UCSD-AML1 (cell line): ENCODE data around the gene WRAP73.

ENCODE experiments used
- DNase-seq: peaks from one replicate; lab custom pipeline; 2025; ENCODE audit not compliant: unreplicated experiment; lab: John Stamatoyannopoulos, UW

WRAP73 gene

DNA sequence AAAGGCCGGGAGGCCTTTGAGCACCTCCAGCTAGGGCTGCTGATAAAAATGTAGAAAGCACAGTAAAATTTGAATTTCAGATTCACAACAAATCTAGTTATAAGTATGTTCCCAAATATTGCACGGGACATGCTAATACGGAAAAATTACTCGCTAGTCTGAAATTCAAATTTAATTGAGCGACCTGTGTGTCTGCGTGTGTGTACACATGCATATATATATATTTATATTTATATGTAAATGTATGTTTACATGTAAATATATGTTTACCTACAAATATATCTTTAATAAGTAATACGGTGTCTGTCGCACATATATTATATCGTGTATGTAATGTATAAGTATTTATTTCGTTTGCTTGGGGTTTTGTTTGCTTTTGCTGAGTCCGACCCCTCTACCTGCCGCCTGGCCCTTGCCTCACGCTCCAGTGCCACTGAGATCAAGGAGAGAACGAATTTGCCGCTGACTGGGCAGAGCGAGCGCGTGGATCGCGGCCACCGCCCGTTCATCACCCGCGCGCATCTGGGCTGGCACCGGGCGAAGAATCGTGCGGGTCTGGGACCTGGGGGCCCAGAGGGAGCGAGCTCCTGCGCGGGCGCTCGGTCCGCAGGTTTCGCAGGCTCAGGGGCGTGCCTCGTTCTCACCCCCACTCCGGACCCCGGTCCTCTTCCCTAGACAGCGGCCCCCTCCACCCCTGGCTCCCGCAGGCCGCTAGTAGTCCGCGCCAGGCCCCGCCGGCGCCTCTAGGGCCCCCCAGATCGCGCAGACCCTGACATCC, 534 bp upstream of the WRAP73 start:
- DNase-seq = no peak

DNA sequence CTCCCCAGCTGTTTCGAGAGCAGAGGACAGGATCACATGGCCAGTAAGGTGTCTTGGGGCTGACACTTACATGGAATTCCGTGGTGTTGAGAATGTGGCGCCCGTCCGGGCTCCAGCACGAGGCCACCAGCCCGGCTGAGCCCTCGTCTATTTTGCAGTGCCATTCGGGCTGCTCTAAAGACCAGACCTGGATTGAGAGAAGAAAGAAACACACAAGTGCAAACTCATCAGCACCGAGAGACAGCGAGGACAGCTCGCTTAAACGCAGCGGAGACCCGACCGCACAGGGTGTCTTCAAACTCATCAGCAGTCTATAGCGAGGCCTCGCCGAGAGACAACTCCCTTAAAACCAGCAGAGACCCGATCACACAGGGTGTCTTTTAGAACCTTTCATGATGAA, 3.3 kb downstream of the WRAP73 start:
- DNase-seq = no peak

DNA sequence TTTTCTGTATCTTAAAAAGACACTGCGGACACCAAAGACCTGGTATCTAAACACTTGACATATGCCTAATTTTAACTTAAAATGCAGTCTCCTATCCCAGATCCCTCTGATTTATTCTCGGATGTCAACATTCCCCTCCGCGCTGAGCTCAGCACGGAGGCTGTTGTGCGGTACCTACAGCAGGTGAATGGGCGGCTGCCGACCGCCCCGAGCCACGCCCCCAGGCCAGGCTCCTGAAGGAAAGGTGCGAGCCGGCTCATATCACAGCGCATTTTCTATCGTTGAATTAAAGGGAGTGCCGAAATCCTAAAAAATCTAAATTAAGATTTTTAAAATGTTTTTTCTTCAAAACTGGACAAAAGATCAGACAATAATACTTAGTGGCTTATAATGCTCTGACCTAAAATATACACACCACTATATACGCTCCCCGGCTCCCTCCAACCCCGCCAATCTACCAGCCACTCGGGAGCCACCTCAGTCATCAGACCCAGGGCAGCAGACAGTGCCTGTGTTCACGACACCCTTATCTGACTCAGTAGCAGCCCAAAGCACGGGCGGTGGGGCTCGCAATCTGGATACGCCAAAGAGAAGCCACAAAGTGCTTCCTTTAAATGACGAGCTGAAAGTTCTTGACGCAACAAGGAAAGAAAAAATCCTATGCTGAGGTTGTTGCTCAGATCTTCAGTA, 4.1 kb downstream of the WRAP73 start:
- no peak for DNase-seq

DNA sequence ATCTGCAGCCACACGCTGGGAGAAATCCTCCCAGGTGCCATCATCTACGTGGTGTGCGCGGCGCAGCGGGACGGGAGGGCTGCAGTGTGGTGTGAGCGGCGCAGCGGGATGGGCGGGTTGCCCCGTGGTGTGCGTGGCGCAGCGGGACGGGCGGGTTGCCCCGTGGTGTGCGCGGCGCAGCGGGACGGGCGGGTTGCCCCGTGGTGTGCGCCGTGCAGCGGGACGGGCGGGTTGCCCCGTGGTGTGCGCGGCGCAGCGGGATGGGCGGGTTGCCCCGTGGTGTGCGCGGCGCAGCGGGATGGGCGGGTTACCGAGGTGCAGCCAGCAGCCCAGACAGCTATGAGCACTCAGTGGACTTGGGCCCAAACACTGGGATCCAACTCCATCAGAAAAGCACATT, 4.7 kb downstream of the WRAP73 start:
- no peak for DNase-seq

DNA sequence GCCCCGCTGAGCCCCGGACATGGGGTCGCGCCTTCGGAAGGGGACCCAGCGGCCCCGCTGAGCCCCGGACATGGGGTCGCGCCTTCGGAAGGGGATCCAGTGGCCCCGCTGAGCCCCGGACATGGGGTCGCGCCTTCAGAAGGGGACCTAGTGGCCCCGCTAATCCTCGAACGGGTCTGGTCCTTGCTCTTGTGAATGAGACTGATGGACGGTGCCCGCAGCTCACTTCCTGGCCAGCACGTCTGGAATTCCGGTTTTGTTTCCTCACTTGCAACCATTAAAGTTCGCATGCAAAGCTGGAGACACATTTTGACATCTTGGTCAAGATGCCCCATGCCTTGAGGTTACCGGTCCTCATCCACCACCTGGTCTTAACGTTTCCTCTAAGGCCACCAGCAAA, 5.6 kb downstream of the WRAP73 start:
- no peak for DNase-seq

DNA sequence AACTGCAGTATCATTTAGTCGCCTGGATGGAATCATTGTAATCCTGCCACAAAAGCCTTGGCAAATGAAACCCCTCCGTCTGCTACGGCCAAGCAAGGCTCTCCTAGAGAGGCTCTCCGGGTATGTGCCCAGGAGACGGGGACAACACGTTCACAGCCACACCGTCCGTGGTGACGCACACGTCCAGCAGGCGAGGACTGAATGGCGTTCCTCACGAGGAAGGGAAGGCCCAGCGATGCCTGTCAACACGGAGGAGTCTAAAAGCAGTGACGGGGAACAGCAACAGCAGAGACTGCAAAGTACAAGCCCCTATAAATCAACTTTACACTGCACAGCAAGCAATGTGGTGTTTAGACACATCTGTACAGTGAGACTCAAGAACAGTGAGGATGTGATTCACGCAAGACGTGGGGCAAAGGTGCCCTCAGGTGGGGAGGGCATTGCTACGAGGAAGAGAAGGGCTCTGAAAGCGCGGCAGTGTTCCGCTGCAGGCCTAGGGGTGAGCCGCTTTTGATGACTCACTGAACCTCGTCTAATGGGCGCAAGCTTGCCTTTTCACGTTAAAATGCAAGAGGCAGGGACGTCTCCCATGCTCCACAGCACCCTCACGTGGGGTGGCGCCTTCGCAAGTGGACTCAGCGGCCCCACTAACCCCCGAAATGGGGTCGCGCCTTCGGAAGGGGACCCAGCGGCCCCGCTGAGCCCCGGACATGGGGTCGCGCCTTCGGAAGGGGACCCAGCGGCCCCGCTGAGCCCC, 6.8 kb downstream of the WRAP73 start:
- DNase-seq = no peak

DNA sequence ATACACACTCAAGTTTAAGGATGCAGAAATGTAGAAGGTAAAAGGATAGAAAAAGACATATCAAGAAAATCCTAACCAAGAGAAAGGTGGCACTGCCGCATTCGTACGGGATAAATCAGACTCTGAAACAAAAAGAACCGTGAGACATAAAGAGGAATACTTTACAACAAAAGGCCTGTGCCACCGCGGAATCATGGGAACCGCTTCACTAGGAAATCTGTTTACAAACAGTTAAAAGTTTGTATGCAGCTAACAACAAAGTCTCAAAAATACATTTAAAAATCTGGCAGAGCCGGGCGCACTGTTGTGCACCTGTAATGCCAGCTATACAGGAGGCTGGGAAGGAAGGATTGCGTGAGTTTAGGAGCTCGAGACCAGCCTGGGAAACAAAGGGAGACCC, 8.1 kb downstream of the WRAP73 start:
- DNase-seq = no peak

DNA sequence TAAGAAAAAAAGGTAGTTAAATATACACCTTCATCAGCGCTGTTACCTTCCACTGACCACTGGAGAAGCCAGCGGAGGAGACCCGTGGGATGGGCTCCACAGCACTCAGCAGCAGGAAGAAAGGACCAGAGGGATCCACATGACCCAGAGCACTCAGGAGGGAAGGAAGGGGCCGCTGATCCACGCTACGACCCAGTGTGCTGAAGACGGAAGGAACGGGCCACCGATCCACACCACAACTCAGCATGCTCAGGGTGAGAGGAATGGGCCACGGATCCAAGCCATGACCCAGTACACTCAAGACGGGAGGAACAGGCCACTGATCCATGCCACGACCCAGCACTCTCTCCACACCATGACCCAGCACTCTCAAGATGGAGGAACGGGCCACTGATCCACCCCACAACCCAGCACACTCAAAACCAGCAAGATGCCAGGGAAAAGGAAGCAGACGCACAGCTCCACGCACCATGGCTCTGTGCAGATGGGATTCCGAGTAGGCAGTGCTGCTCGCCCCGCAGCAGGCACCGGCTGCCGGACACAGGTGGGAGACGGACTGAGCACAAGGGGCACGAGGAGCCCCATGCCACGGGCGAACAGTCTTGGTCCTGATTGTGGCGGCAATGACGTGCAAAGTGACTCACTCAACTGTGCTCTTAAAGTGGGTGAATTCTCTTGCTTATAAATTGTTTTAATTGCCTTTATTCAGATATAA, 8.7 kb downstream of the WRAP73 start:
- no peak for DNase-seq

DNA sequence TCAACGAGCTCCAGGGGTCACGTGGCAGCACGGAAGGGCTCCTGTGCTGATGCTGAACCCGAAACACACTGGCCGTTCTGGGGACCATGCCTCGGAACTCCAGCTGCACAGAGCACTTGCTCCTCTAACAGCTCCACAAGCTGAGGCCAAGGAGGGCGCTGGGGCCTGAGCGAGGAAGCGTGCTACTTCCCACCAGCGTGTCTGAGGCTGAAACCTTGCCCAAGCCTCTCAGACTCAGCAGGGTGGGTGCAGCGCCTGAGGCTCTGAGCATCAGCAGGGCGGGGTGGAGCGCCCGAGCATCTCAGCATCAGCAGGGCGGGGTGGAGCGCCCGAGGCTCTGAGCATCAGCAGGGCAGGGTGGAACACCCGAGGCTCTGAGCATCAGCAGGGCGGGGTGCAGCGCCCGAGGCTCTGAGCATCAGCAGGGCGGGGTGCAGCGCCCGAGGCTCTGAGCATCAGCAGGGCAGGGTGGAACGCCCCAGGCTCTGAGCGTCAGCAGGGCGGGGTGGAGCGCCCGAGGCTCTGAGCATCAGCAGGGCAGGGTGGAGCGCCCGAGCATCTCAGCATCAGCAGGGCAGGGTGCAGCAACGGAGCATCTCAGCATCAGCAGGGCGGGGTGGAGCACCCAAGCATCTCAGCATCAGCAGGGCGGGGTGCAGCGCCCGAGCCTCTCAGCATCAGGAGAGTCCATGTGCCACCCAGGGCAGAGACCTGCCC, 9.6 kb downstream of the WRAP73 start:
- DNase-seq = no peak

DNA sequence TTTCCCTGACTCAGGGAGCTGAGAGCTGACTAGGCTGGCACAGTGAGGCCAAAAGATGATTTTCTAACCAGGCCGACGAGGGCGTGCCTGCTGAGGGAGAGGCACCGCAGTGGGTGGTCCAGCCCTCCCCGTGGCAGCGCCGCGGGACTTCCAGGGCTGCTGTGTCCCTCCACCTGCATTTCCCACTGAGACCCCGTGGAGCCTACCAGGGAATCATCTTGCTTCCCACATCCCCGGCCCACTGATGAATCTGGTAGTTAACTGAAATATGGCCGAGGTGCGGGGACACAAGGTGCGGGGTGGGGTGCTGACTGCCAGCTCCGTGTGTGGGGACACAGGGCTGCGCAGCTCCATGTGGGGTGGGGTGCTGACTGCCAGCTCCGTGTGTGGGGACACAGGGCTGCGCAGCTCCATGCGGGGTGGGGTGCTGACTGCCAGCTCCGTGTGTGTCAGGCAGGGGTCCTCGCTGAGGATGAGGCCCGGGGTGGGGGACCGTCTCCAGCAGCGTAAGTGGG, 10.4 kb downstream of the WRAP73 start:
- DNase-seq = no peak

DNA sequence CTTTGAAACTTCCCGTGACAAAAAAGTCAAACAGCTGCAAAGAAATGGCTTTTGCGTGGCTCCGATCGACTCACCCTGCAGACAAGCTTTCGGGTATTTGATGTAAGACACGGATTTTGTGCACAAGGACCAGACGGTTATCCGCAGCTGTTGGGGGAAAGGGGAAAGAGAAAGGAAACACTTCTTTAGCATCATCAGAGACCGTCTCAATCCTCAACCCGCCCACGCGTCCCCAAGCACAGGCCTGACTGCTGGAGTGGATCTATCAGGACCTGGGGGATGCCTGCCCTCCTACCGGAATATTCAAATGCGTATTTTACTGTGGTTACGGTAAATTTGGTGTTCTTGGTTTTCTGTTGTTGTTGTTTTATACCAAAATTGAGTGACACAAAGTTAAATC, 11.2 kb downstream of the WRAP73 start:
- no peak for DNase-seq

DNA sequence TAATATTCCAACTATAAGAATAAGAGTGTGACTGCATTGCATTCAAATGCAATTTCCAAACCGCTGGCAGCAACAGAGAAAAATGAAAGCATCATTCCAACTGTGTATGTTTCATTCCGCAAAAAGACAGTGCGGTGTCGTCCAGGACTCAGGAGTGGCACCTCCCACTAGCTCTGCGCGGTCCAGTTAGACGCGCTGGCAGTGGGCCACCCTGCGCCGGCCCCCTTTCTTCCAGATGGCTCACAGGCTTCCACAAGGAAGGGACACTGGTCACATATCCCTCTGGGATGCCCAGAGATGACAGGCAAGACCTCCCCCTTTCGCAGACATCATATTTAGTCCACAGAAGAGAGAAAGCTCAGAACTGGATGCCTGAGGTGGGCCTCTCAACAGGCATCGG, 11.9 kb downstream of the WRAP73 start:
- DNase-seq = no peak

DNA sequence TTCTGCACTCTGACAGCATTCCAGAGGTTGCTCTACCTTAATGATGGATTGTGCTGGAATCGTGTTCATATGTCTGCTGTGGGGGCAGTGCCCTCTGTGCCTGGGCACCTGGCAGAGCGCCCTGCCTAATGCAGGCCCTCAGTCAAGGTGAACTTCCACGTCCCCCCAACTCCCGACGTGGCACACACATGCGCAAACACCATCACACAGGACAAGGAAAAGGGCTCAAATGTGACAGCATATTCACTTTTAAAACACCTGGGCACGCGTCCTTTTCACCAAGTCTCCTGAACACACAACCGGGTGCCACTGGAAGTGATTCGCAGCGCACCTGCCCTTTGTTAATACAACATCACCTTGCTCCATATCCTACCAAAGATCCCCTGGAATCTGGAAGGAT, 13.4 kb downstream of the WRAP73 start:
- no peak for DNase-seq

DNA sequence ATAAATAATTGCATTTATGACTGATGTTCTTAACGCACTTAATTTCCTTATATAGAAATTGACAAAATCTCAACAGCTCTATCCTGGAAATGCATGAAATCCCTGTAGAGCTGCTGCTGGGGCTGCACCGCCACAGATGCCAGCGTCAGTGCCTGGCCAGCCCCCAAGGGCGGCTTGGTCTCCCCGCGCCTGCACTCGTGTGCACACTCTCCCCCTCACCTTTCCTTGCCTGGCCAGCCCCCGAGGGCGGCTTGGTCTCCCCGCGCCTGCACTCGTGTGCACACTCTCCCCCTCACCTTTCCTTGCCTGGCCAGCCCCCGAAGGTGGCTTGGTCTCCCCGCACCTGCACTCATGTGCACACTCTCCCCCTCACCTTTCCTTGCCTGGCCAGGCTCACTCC, 13.8 kb downstream of the WRAP73 start:
- DNase-seq = no peak

DNA sequence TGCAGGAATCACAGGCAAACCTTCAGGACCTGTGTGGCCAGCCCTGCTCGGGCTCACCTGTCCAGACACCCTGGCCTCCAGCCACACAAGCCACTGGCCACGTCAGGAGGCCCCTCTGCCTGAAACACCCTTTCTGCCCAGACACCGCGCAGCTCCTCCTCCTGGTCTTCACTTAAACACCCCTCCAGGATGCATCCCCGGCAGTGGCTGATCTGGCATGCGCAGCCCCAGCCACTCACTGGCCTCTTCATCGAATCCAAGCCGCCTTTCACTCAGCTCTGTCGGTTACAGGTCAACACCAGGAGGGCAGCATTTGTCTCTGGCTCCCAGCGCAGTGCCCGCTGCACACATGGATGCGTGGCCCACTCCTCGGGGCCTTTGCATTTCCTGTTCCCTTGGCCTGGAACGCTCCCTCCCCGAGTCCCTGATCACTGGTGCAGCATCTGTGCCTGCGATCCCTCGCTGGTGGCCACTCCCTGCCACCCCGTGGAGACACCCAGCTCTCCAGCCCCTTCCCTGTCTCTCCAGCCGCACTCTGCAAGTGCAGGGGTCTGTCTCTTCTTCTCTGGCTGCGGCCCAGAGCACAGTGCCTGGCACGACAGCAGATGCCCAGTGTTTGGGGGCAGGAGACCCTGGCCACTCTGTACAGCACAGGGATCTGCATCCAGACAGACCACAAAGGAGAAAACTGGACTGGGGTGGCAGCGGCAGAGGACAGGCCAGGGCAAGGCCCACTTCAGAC, 15.7 kb downstream of the WRAP73 start:
- no peak for DNase-seq

DNA sequence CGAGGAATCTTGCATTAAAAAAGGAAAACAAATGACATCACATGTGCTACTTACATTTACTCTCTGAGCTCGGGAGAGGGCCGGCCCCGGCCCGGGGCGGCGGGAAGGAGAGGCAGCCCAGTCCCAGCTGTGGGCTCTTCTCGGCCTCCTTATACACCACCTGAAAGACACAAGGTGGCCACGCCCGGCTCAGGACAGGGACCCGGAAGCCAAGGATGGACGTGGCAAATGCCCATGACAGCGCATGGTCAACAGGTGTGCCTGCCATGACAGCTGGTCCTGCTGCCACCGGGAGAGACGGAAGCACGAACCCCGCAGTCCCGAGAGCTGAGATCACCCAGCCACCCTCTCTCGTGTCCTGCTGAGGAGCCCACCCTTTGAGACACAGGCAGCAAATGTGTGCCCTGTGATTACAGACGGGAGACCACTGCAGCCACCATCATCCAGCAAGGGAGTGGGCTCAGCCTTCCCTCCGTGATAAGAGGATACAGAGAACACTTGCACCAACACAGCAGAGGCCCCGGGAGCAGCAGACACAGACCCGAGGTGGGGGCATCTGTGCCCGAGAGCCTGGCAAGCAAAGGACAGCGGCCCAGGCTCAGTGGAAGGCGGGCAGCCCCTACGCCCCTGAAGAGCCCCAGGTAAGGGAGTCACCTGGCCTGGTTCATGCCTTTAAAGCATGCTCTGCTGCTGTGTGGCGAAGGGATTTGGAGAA, 16.4 kb downstream of the WRAP73 start:
- DNase-seq = no peak

DNA sequence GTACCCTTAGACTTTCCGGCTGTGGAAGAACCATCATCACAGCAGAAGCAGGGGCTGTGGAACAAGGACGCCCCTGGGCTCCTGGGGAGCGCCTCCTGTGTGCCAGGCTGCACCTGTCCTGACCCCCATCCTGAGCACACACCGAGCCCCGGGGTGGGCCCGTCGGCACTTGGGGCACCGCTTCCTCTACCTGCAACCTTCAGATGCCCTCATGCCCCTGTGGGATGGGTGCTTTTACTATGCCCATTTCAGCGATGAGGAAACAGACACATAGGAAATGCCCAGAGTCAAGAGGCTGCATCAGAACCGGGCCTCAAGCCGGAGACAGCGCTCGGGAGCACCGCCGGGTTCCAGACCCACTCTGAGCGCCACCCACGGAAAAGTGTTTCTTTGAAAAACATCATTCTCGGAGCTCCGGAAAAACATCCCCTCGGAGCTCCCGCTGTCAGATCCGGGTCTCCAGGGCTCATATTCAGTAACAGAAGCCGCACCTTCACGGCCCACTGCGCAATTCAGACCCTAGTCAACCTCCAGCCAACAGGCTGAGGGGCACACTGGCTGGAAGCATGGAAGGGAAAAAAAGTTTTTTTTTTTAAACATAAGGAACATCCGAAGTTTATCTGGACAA, 17.1 kb downstream of the WRAP73 start:
- DNase-seq = no peak

DNA sequence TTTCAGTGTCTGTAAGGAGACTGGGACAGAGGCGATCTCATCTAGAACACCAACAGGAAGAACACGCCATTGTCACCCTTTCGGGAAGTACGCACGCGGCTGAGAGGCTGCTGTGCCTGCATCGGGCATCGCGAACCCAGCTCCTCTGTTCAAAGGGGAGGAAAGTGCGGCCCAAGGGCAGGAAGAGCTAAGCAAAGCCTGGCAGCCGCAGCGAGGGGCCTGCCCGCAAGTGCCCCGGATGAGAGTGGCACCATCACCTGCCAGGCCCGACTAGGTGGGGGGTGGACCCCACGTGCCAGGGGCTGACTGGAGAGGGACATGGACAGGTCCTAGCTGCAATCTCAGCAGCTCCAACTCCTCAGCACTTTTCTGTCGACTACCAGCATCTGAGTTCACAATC, 17.6 kb downstream of the WRAP73 start:
- DNase-seq = no peak
